ENCODE measurements around the gene AK8.

The AK8 gene

GRCh38 chr9:132679946-132680625, 198.0 kb downstream of the AK8 start:
- no peaks in the 10 kb centered on the region for H3K36me3 ChIP-seq (ENCODE audit: control insufficient read depth, insufficient read depth, low read length)
- H3K4me3 ChIP-seq (ENCODE audit: low read depth, low read length), result no peak overlapping the region
- no peaks in the 10 kb centered on the region for H3K27me3 ChIP-seq (ENCODE audit: control insufficient read depth, insufficient read depth, low read length)
- no peaks in the 10 kb centered on the region for H3K4me1 ChIP-seq
- no peaks in the 10 kb centered on the region for H3K79me2 ChIP-seq
- no peak overlapping the region for H3K9ac ChIP-seq
- H3K4me2 ChIP-seq (ENCODE audit: low read length), result no peak overlapping the region
- no peak for TF ChIP-seq CTCF (IDR thresholded peaks at IDR 0.05)
- H2AFZ ChIP-seq, result no peak overlapping the region
- H3K9me3 ChIP-seq (ENCODE audit: control insufficient read depth, low read length), result no peaks in the 10 kb centered on the region
- H3K27ac ChIP-seq, result no peak overlapping the region

DNA sequence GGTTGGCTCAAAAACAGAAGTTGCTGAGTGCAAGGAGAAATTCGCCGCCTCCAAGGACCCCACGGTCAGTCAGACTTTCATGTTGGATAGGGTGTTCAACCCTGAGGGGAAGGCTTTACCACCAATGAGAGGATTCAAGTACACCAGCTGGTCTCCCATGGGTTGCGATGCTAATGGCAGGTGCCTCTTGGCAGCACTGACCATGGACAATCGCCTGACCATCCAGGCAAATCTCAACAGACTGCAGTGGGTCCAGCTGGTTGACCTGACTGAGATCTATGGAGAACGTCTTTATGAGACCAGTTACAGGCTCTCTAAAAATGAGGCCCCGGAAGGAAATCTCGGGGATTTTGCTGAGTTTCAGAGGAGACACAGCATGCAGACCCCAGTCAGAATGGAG, 200.1 kb downstream of the AK8 start:
- Histone ChIP-seq H3K27me3 (ENCODE audit: control insufficient read depth, insufficient read depth, low read length) (no peaks in the 10 kb centered on the region), H3K9me3 (ENCODE audit: control insufficient read depth, low read length) (no peaks in the 10 kb centered on the region), H3K79me2 (no peaks in the 10 kb centered on the region), H3K9ac (no peak overlapping the region), H3K27ac (no peak overlapping the region), H3K4me1 (no peaks in the 10 kb centered on the region), H3K4me2 (ENCODE audit: low read length) (no peak overlapping the region), H2AFZ (no peak overlapping the region), H3K36me3 (ENCODE audit: control insufficient read depth, insufficient read depth, low read length) (no peaks in the 10 kb centered on the region), H3K4me3 (ENCODE audit: low read depth, low read length) (no peak overlapping the region)
- no peak for TF ChIP-seq CTCF (IDR thresholded peaks at IDR 0.05)

Data from parathyroid adenoma (tissue), 2 donors.